Stimulated activated CD8-positive, alpha-beta memory T cell treated with anti-CD3 and anti-CD28 coated beads, Interleukin-12 subunit alpha, Interleukin-12 subunit beta, amount 100 ng/mL, for 1 hour (primary cell): ENCODE data around the gene COL5A2.

Source experiments
- DNase-seq: peaks from one replicate; pipeline ENCODE4 v3.0.0-alpha.2; 2020; ENCODE audit warnings: low read depth

The COL5A2 gene

GRCh38 chr2:188997263-188997662 is 182.3 kb downstream of the COL5A2 start:
- DNase-seq: no peak

GRCh38 chr2:188993247-188993646 is 186.3 kb downstream of the COL5A2 start:
- no peak for DNase-seq

- no peak for DNase-seq
Observed at GRCh38 chr2:188986839-188987238, 192.7 kb downstream of the COL5A2 start.

- no peak for DNase-seq
Observed at GRCh38 chr2:188984680-188985079, 194.9 kb downstream of the COL5A2 start.

GRCh38 chr2:188984065-188984491 is 195.5 kb downstream of the COL5A2 start:
- DNase-seq: no peak

- no peak for DNase-seq
Observed at GRCh38 chr2:188983427-188984064, 196.0 kb downstream of the COL5A2 start.
